Caco-2 (cell line): ENCODE data around the gene WDTC1. TPM values are rescaled to one million over a fixed set of nuclear protein-coding genes. Genes with fewer than 3 reads are reported as not detected.

Experiments
- BruUV-seq: library from RNA; stranded (reverse); fragments of 400-500 nt; replicated peaks from 2 replicates; lab custom pipeline; 2021; lab: Mats Ljungman, UMichigan
- CTCF ChIA-PET: fragments of 300-600 bp; sonication (Branson Sonifier 250); formaldehyde crosslinking; loops from one replicate; lab custom pipeline; 2022; ENCODE audit warnings: antibody characterized with exemption; lab: Charles Lee
- POLR2A ChIA-PET: fragments of 300-600 bp; sonication (Branson Sonifier 250); formaldehyde crosslinking; loops from one replicate; lab custom pipeline; 2022; ENCODE audit warnings: antibody characterized with exemption; lab: Charles Lee
- DNase-seq, 2 experiments: peaks; one replicate each; pipeline versions ENCODE4 v3.0.0 to v3.0.0-alpha.2; 2020 to 2022
- H3K27me3 ChIP-seq: replicated peaks from 2 replicates; pipeline ENCODE4 v1.6.0; 2011; ENCODE audit warnings: low read length; ENCODE audit not compliant: control insufficient read depth, insufficient read depth
- H3K36me3 ChIP-seq: 2 replicates; pipeline ENCODE4 v1.5.1; 2011; ENCODE audit warnings: low read length; ENCODE audit not compliant: control insufficient read depth, insufficient read depth
- H3K4me1 ChIP-seq: fragments of 250-450 bp; sonication (Bioruptor Pico); 2 replicates; pipeline ENCODE4 v1.5.1; 2020; ENCODE audit warnings: mild to moderate bottlenecking
- H3K4me3 ChIP-seq: 2 replicates; pipeline ENCODE4 v1.5.1; 2011; ENCODE audit warnings: low read depth, mild to moderate bottlenecking, control low read depth, low read length
- H3K9me3 ChIP-seq: fragments of 250-450 bp; sonication (Bioruptor Pico); 2 replicates; pipeline ENCODE4 v1.5.1; 2020; ENCODE audit warnings: mild to moderate bottlenecking, moderate library complexity
- H3K27ac Mint-ChIP-seq: one replicate; pipeline ENCODE4 v1.8.0; 2022; ENCODE audit warnings: mixed read lengths; ENCODE audit not compliant: unreplicated experiment
- H3K27me3 Mint-ChIP-seq: one replicate; pipeline ENCODE4 v1.8.0; 2022; ENCODE audit warnings: mixed read lengths; ENCODE audit not compliant: insufficient read depth, unreplicated experiment
- H3K36me3 Mint-ChIP-seq: one replicate; pipeline ENCODE4 v1.8.0; 2022; ENCODE audit warnings: mild to moderate bottlenecking, mixed read lengths; ENCODE audit not compliant: insufficient read depth, unreplicated experiment
- H3K4me1 Mint-ChIP-seq: one replicate; pipeline ENCODE4 v1.8.0; 2022; ENCODE audit warnings: low read depth, mixed read lengths; ENCODE audit not compliant: unreplicated experiment
- H3K4me3 Mint-ChIP-seq: one replicate; pipeline ENCODE4 v1.8.0; 2022; ENCODE audit warnings: mild to moderate bottlenecking, moderate library complexity, mixed read lengths; ENCODE audit not compliant: unreplicated experiment
- H3K9me3 Mint-ChIP-seq: one replicate; pipeline ENCODE4 v1.8.0; 2022; ENCODE audit warnings: mixed read lengths; ENCODE audit not compliant: unreplicated experiment
- intact Hi-C: fragments of 100-400 bp; cut with micrococcal nuclease; formaldehyde crosslinking; loops from one replicate; pipeline ENCODE4 v1.10.0; 2022; ENCODE audit not compliant: unreplicated experiment
- total RNA-seq: library from RNA; stranded (reverse); gene quantifications from 2 replicates; pipeline ENCODE4 v1.2.3, GENCODE V29; 2022
- TF ChIP-seq, protein P1 (sequence below), 2 experiments: fragments of 200-600 bp in 1 of 2; IDR thresholded peaks; 1 replicate in 1 of 2; 2 replicates in 1 of 2; pipeline versions ENCODE4 v1.5.1 to v1.8.0; 2011 to 2022; ENCODE audit warnings: antibody characterized with exemption in 1 of 2, control low read depth in 1 of 2, inconsistent platforms in 1 of 2, low read depth in 1 of 2, low read length in 1 of 2, mild to moderate bottlenecking in 1 of 2, moderate library complexity in 1 of 2; ENCODE audit not compliant: insufficient read depth in 1 of 2, severe bottlenecking in 1 of 2, unreplicated experiment in 1 of 2

Gene WDTC1
- total RNA-seq, 1 experiment from 2014 or later: 17.2 TPM

DNA sequence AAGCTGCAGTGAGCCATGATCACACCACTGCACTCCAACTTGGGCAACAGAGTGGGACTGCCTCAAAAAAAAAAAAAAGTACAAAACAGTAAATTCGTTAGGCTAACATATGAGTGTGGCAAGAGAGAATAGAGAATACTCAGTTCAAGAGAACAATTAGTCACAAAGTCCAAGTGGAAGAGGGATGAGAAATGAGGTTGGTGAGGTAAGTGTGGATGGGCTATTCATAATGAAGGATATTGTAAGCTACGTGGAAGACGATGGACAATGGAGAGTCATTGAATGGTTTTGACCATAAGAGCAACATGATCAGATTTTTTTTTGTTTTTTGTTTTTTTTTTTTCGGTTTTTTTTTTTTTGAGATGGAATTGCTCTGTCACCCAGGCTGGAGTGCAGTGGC lies 34.8 kb downstream of the WDTC1 start:
- CTCF ChIA-PET: no interaction called here
- intact Hi-C loops: no loop called here
- H3K9me3 ChIP-seq: no peaks in the 10 kb centered on the region

DNA sequence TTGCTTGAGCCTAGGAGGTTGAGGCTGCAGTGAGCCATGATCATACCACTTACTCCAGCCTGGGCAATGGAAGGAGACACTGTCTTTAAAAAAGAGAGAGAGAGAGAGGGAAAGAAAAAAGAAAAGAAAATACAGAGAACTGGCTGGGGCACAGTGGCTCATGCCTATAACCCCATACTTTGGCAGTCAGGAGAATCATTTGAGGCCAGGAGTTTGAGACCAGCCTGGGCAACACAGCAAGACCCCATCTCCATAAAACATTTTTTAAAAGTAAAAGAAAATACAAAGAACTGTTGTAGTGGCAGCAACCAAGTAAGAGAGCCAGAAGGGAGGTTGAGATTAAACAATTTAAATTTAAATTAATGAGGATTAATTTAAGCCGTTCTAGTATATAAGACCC lies 39.8 kb downstream of the WDTC1 start:
- BruUV-seq: no TSS peak
- CTCF ChIA-PET: no interaction called here
- no peaks in the 10 kb centered on the region for H3K4me1 ChIP-seq
- POLR2A ChIA-PET: no interaction called here
- intact Hi-C loops: no loop called here
- no peak for DNase-seq
- Mint-ChIP-seq H3K4me3 (no peak overlapping the region), H3K9me3 (peaks cover 11% of the 10 kb centered on the region), H3K27ac (no peak overlapping the region), H3K36me3 (peaks cover 3% of the 10 kb centered on the region), H3K4me1 (no peaks in the 10 kb centered on the region), H3K27me3 (no peaks in the 10 kb centered on the region)
- H3K9me3 ChIP-seq: no peaks in the 10 kb centered on the region
- no peaks in the 10 kb centered on the region for H3K27me3 ChIP-seq
- H3K4me3 ChIP-seq: no peak overlapping the region
- H3K36me3 ChIP-seq: no peaks in the 10 kb centered on the region
- TF ChIP-seq, protein P1, sequence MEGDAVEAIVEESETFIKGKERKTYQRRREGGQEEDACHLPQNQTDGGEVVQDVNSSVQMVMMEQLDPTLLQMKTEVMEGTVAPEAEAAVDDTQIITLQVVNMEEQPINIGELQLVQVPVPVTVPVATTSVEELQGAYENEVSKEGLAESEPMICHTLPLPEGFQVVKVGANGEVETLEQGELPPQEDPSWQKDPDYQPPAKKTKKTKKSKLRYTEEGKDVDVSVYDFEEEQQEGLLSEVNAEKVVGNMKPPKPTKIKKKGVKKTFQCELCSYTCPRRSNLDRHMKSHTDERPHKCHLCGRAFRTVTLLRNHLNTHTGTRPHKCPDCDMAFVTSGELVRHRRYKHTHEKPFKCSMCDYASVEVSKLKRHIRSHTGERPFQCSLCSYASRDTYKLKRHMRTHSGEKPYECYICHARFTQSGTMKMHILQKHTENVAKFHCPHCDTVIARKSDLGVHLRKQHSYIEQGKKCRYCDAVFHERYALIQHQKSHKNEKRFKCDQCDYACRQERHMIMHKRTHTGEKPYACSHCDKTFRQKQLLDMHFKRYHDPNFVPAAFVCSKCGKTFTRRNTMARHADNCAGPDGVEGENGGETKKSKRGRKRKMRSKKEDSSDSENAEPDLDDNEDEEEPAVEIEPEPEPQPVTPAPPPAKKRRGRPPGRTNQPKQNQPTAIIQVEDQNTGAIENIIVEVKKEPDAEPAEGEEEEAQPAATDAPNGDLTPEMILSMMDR (IDR thresholded peaks at IDR 0.05; ENCODE audit: insufficient read depth in 1 of 2, low read depth in 1 of 2, low read length in 1 of 2, severe bottlenecking in 1 of 2, unreplicated experiment in 1 of 2): no peak

More for the DNA sequence above, 34.8 kb downstream of the WDTC1 start:
- POLR2A ChIA-PET: no interaction called here
- Mint-ChIP-seq H3K4me1 (no peaks in the 10 kb centered on the region), H3K4me3 (no peak overlapping the region), H3K27me3 (no peaks in the 10 kb centered on the region), H3K36me3 (peaks cover 6% of the 10 kb centered on the region), H3K9me3 (peaks cover 10% of the 10 kb centered on the region), H3K27ac (no peak overlapping the region)
- no peak for DNase-seq
- Histone ChIP-seq H3K36me3 (no peaks in the 10 kb centered on the region), H3K4me1 (no peaks in the 10 kb centered on the region), H3K27me3 (no peaks in the 10 kb centered on the region), H3K4me3 (no peak overlapping the region)
- TF ChIP-seq, protein P1 (IDR thresholded peaks at IDR 0.05; ENCODE audit: insufficient read depth in 1 of 2, low read depth in 1 of 2, low read length in 1 of 2, severe bottlenecking in 1 of 2, unreplicated experiment in 1 of 2): no peak
- BruUV-seq: no TSS peak

DNA sequence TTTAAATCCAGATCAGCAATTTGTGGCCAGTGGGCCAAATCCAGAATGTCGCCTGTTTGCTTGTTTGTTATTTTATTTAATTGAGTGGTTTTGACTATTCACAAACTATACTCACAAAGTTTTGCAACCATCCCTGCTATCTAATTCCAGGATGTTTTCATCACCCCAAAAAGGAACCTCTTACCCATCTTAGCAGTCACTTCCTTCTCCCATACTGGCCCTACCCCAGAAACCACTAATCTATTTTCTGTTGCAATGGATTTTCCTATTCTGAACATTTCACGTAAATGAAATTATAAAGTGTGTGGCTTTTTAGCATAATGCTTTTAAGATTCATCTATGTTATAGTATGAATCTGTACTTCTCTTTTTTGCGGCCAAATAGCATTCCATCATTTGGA lies 41.3 kb downstream of the WDTC1 start:
- no TSS peak for BruUV-seq
- no peaks in the 10 kb centered on the region for H3K27me3 Mint-ChIP-seq
- ChIA-PET CTCF (no interaction called here), POLR2A (no interaction called here)
- intact Hi-C loops: no loop called here
- H3K27me3 ChIP-seq: no peaks in the 10 kb centered on the region
- TF ChIP-seq, protein P1 (IDR thresholded peaks at IDR 0.05; ENCODE audit: insufficient read depth in 1 of 2, low read depth in 1 of 2, low read length in 1 of 2, severe bottlenecking in 1 of 2, unreplicated experiment in 1 of 2): no peak
- no peaks in the 10 kb centered on the region for H3K4me1 ChIP-seq
- no peak overlapping the region for H3K4me3 ChIP-seq
- no peaks in the 10 kb centered on the region for H3K36me3 Mint-ChIP-seq
- DNase-seq: no peak
- H3K9me3 ChIP-seq: no peaks in the 10 kb centered on the region
- H3K9me3 Mint-ChIP-seq: peaks cover 6% of the 10 kb centered on the region
- H3K4me3 Mint-ChIP-seq: no peak overlapping the region
- no peaks in the 10 kb centered on the region for H3K36me3 ChIP-seq
- H3K27ac Mint-ChIP-seq: no peak overlapping the region
- no peaks in the 10 kb centered on the region for H3K4me1 Mint-ChIP-seq
